H9 (cell line): ENCODE measurements around the gene LIN7A. TPM values are rescaled to one million over a fixed set of nuclear protein-coding genes. Genes with fewer than 3 reads are reported as not detected.

Experiments used
- DNase-seq: peaks from one replicate; pipeline ENCODE4 v3.0.0-alpha.2; 2017
- H2AFZ ChIP-seq: one replicate; pipeline ENCODE4 v1.6.1; 2013; ENCODE audit warnings: mild to moderate bottlenecking, low read length, control low read depth, moderate library complexity
- H2AK5ac ChIP-seq: 2 replicates; pipeline ENCODE4 v1.6.1; 2013; ENCODE audit warnings: low read length, control low read depth, mixed read lengths; ENCODE audit not compliant: insufficient read length
- H2BK120ac ChIP-seq: one replicate; pipeline ENCODE4 v1.6.1; 2013; ENCODE audit warnings: low read depth, mild to moderate bottlenecking, low read length, control low read depth, inconsistent platforms; ENCODE audit not compliant: poor library complexity, severe bottlenecking
- H2BK12ac ChIP-seq: 2 replicates; pipeline ENCODE4 v1.6.1; 2013; ENCODE audit warnings: low read length, control low read depth, mixed read lengths, low read depth; ENCODE audit not compliant: insufficient read length
- H2BK15ac ChIP-seq: 2 replicates; pipeline ENCODE4 v1.6.1; 2013; ENCODE audit warnings: low read depth, low read length, control low read depth
- H2BK20ac ChIP-seq: one replicate; pipeline ENCODE4 v1.6.1; 2013; ENCODE audit warnings: low read depth, mild to moderate bottlenecking, low read length, control low read depth, inconsistent platforms; ENCODE audit not compliant: poor library complexity, severe bottlenecking
- H2BK5ac ChIP-seq: 2 replicates; pipeline ENCODE4 v1.6.1; 2013; ENCODE audit warnings: low read length, control low read depth, mixed read lengths; ENCODE audit not compliant: insufficient read length
- H3K14ac ChIP-seq: 2 replicates; pipeline ENCODE4 v1.6.1; 2013; ENCODE audit warnings: low read length, control low read depth; ENCODE audit not compliant: insufficient read depth
- H3K18ac ChIP-seq: 2 replicates; pipeline ENCODE4 v1.6.1; 2013; ENCODE audit warnings: low read depth, mild to moderate bottlenecking, mixed read lengths, low read length, control low read depth; ENCODE audit not compliant: insufficient read length
- H3K23ac ChIP-seq: 2 replicates; pipeline ENCODE4 v1.6.1; 2013; ENCODE audit warnings: low read length, control low read depth, mixed read lengths, low read depth; ENCODE audit not compliant: insufficient read length
- H3K23me2 ChIP-seq: 2 replicates; pipeline ENCODE4 v1.6.1; 2013; ENCODE audit warnings: low read depth, mild to moderate bottlenecking, mixed read lengths, low read length, control low read depth; ENCODE audit not compliant: insufficient read length, poor library complexity, severe bottlenecking
- H3K27ac ChIP-seq: 2 replicates; pipeline ENCODE4 v1.5.1; 2013; ENCODE audit warnings: low read length, control low read depth, mixed read lengths, low read depth; ENCODE audit not compliant: insufficient read length
- H3K27me3 ChIP-seq: 2 replicates; pipeline ENCODE4 v1.6.1; 2013; ENCODE audit warnings: low read length, control low read depth, inconsistent platforms; ENCODE audit not compliant: insufficient read depth
- H3K4ac ChIP-seq: 2 replicates; pipeline ENCODE4 v1.6.1; 2013; ENCODE audit warnings: low read depth, mild to moderate bottlenecking, control low read depth, inconsistent platforms, low read length, moderate library complexity
- H3K4me1 ChIP-seq: 2 replicates; pipeline ENCODE4 v1.6.1; 2013; ENCODE audit warnings: low read length, control low read depth, inconsistent platforms; ENCODE audit not compliant: insufficient read depth
- H3K4me2 ChIP-seq: 2 replicates; pipeline ENCODE4 v1.6.1; 2013; ENCODE audit warnings: low read length, control low read depth, mixed read lengths; ENCODE audit not compliant: insufficient read length, insufficient read depth
- H3K56ac ChIP-seq: 2 replicates; pipeline ENCODE4 v1.6.1; 2013; ENCODE audit warnings: low read depth, mild to moderate bottlenecking, mixed read lengths, low read length, control low read depth; ENCODE audit not compliant: insufficient read length
- H3K79me1 ChIP-seq: 2 replicates; pipeline ENCODE4 v1.6.1; 2013; ENCODE audit warnings: low read depth, mild to moderate bottlenecking, moderate library complexity, low read length, control low read depth, inconsistent platforms; ENCODE audit not compliant: insufficient read depth, poor library complexity, severe bottlenecking
- H3K79me2 ChIP-seq: 2 replicates; pipeline ENCODE4 v1.6.1; 2013; ENCODE audit warnings: low read length, control low read depth, inconsistent platforms; ENCODE audit not compliant: insufficient read depth
- H3K9ac ChIP-seq: 2 replicates; pipeline ENCODE4 v1.6.1; 2013; ENCODE audit warnings: low read length, control low read depth, mixed read lengths; ENCODE audit not compliant: insufficient read length; ENCODE audit errors: extremely low read depth
- H3K9me3 ChIP-seq: one replicate; pipeline ENCODE4 v1.6.1; 2013; ENCODE audit warnings: low read depth, low read length, inconsistent platforms; ENCODE audit not compliant: control insufficient read depth
- H3T11ph ChIP-seq: one replicate; pipeline ENCODE4 v1.6.1; 2013; ENCODE audit warnings: mild to moderate bottlenecking, low read length, control low read depth, inconsistent platforms
- H4K20me1 ChIP-seq: one replicate; pipeline ENCODE4 v1.6.1; 2013; ENCODE audit not compliant: control insufficient read depth, insufficient read length, insufficient read depth
- H4K5ac ChIP-seq: 2 replicates; pipeline ENCODE4 v1.6.1; 2013; ENCODE audit warnings: low read depth, mild to moderate bottlenecking, mixed read lengths, low read length, control low read depth; ENCODE audit not compliant: insufficient read length
- H4K8ac ChIP-seq: replicated peaks from 2 replicates; pipeline ENCODE4 v1.6.1; 2013; ENCODE audit warnings: low read length, control low read depth, mixed read lengths, low read depth; ENCODE audit not compliant: insufficient read length
- H4K91ac ChIP-seq: 2 replicates; pipeline ENCODE4 v1.6.1; 2013; ENCODE audit warnings: low read depth, mild to moderate bottlenecking, moderate library complexity, mixed read lengths, low read length, control low read depth; ENCODE audit not compliant: insufficient read length
- H3K27ac Mint-ChIP-seq, 3 experiments: 2 replicates in 2 of 3; 3 replicates in 1 of 3; pipeline ENCODE4 v1.8.0; 2020 to 2021; ENCODE audit warnings: mixed read lengths in 3 of 3, mild to moderate bottlenecking in 1 of 3, moderate library complexity in 1 of 3
- H3K27me3 Mint-ChIP-seq: 2 replicates; pipeline ENCODE4 v1.8.0; 2021; ENCODE audit warnings: low read depth, mild to moderate bottlenecking, moderate library complexity, mixed read lengths
- H3K36me3 Mint-ChIP-seq, 3 experiments: 2 replicates in 2 of 3; 3 replicates in 1 of 3; pipeline ENCODE4 v1.8.0; 2020 to 2021; ENCODE audit warnings: low read depth in 3 of 3, mixed read lengths in 3 of 3; ENCODE audit not compliant: insufficient read depth in 1 of 3
- H3K4me1 Mint-ChIP-seq, 2 experiments: 2 replicates each; pipeline ENCODE4 v1.8.0; 2020; ENCODE audit warnings: mixed read lengths in 2 of 2
- H3K4me3 Mint-ChIP-seq, 2 experiments: 2 replicates in 1 of 2; 3 replicates in 1 of 2; pipeline ENCODE4 v1.8.0; 2020 to 2021; ENCODE audit warnings: mild to moderate bottlenecking in 2 of 2, mixed read lengths in 2 of 2, moderate library complexity in 1 of 2
- H3K9me3 Mint-ChIP-seq, 2 experiments: 2 replicates in 1 of 2; 3 replicates in 1 of 2; pipeline ENCODE4 v1.8.0; 2020; ENCODE audit warnings: mild to moderate bottlenecking in 2 of 2, mixed read lengths in 2 of 2, moderate library complexity in 1 of 2
- CTCF ChIP-seq: fragments of 200-600 bp; sonication (generic); conservative IDR thresholded peaks from 3 replicates; pipeline ENCODE4 v1.8.0; 2021; ENCODE audit warnings: antibody characterized with exemption, mild to moderate bottlenecking
- WGBS: extraction: QIAGEN DNeasy Blood & Tissue Kit; methylation state at CpG from one replicate; pipeline ENCODE4 v1.1.7; 2013; ENCODE audit warnings: missing lambda C conversion rate, low lambda C conversion rate, mixed read lengths; ENCODE audit not compliant: insufficient read length; ENCODE audit errors: extremely low coverage; 5-methylcytosine and 5-hydroxymethylcytosine counted together
- total RNA-seq: library from RNA; stranded (reverse); gene quantifications from 2 replicates; pipeline ENCODE4 v1.2.1, GENCODE V29; 2021

The LIN7A gene
- total RNA-seq, 1 experiment from 2014 or later: 18.3 TPM

- no peak overlapping the region for H2BK15ac ChIP-seq
- no peak overlapping the region for H2BK5ac ChIP-seq
- H3K4me2 ChIP-seq: no peak overlapping the region
- H3T11ph ChIP-seq: no peak overlapping the region
- H3K23ac ChIP-seq: no peak overlapping the region
- H4K8ac ChIP-seq: no peak overlapping the region
- no peaks in the 10 kb centered on the region for H3K79me1 ChIP-seq
- no peak overlapping the region for H3K4ac ChIP-seq
- no peak overlapping the region for H3K27ac Mint-ChIP-seq
- H3K27ac ChIP-seq: no peak overlapping the region
- H2BK12ac ChIP-seq: no peak overlapping the region
- no peaks in the 10 kb centered on the region for H3K27me3 ChIP-seq
- H3K27me3 Mint-ChIP-seq: no peaks in the 10 kb centered on the region
- no peak for DNase-seq
- H3K9ac ChIP-seq: no peak overlapping the region
- no peaks in the 10 kb centered on the region for H3K23me2 ChIP-seq
- no peak for TF ChIP-seq CTCF
- peaks cover 38 to 46% of the 10 kb centered on the region in 2 experiments for H3K4me1 Mint-ChIP-seq
- WGBS: no CpG with 5 or more reads among the region's 2 CpGs
- peaks cover 7% of the 10 kb centered on the region; the same call in 1 of the 2 replicates for H3K4me1 ChIP-seq
- H3K79me2 ChIP-seq: no peaks in the 10 kb centered on the region
- peaks cover 0 to 33% (median 25%) of the 10 kb centered on the region in 3 experiments; a peak in 5 of 7 replicates for H3K36me3 Mint-ChIP-seq
- H2BK20ac ChIP-seq: no peak overlapping the region
- no peak overlapping the region for H3K14ac ChIP-seq
- H2AFZ ChIP-seq: no peak overlapping the region
- no peaks in the 10 kb centered on the region for H3K9me3 ChIP-seq
- no peak overlapping the region for H3K56ac ChIP-seq
- no peaks in the 10 kb centered on the region for H4K20me1 ChIP-seq
- no peak overlapping the region for H2BK120ac ChIP-seq
- no peak overlapping the region for H4K91ac ChIP-seq
- no peak overlapping the region for H4K5ac ChIP-seq
- H3K9me3 Mint-ChIP-seq: peaks cover 11 to 23% of the 10 kb centered on the region in 2 experiments; a peak in 4 of 5 replicates
- H2AK5ac ChIP-seq: no peak overlapping the region
- no peak overlapping the region for H3K18ac ChIP-seq
- H3K4me3 Mint-ChIP-seq: no peak overlapping the region
Measured at GRCh38 chr12:80770958-80771357, 166.8 kb downstream of the LIN7A start.
